ENCODE measurements around the gene SLC39A8.

SLC39A8 gene

DNA sequence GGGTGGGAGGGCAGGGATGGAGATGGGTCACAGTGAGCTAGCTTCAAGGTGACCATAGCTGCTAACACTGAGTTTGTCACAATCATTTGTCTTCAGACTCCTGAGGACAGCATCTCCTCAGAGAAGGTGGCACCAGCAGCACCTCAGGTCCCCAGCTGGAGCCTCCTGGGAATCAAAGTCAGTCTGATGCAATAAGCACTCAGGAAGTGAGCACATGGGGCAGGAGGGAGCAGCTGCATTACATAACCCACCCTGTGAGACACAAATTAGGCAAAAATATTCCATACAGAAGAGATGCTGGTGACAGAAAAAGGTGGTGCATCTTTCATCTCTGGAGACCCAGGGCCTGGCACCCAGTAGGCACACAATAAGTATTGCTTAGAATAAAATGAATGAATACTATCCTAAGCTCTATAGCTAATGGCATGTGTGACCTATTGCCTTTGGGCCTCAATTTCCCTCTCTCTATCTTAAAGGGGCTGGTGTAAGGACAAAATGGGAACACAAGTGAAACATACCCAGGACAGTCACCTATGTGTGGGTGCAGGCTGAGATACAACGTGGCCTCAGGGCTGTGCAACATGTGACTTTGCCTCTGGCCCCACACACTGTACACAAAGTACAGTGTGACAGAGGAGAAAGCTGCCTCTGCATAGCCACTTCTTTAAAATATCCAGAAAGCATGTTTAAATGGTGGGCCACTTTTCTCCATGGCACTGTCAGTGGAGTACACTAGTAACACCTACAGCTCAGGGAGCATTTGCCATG is 37.1 kb downstream of the SLC39A8 start:
- in situ Hi-C loops (cut with HindIII; ENCODE audit: low sequenced_read_pairs) = no loop called here
- no peak for DNase-seq (ENCODE audit: low read depth)
- H3K4me3 ChIP-seq (ENCODE audit: low read depth, low read length) = no peak overlapping the region
- no peak for TF ChIP-seq CTCF (IDR thresholded peaks at IDR 0.05; ENCODE audit: low read depth, low read length, missing control alignments)

DNA sequence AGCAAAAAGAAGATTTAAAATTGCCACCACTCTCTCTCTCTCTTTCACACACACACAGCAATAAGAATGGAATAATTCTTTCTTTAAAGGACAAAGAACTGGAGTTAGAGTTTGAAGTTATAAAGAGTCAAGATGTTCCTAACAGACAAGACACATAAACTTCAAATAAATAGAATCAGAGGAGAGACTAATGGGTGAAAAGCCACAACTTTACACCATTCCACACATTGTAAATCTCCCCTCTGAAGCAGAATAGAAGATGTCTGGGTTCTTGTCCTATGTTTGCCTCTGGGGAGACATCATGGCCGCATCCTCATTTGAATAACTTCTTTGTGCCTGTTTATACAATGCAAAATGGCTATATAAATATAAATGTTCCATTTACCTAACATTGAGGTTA is 39.6 kb downstream of the SLC39A8 start:
- H3K4me3 ChIP-seq (ENCODE audit: low read depth, low read length) = no peak overlapping the region
- no peak for DNase-seq (ENCODE audit: low read depth)
- in situ Hi-C loops (cut with HindIII; ENCODE audit: low sequenced_read_pairs) = no loop called here
- TF ChIP-seq CTCF (IDR thresholded peaks at IDR 0.05; ENCODE audit: low read depth, low read length, missing control alignments) = no peak

DNA sequence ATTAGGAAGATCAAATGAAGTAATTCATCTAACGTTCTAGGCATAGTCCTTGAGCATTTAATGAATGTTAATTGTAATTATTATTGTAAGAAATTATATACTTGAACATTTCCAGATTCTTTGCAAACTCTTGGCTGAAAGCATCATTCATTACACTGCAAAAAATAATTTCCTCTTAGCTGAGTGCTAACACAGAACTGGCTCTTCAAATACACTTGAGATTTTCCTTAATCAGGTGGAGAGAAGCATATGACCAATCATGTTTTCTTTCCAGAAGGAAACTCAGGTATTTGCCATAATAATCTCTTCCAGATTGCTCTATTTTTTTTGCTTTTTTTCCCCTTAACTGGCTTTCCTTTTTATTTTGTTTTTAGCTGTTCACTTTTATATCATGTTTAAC is 42.5 kb downstream of the SLC39A8 start:
- in situ Hi-C loops (cut with HindIII; ENCODE audit: low sequenced_read_pairs) = no loop called here
- no peak for TF ChIP-seq CTCF (IDR thresholded peaks at IDR 0.05; ENCODE audit: low read depth, low read length, missing control alignments)
- no peak for DNase-seq (ENCODE audit: low read depth)
- H3K4me3 ChIP-seq (ENCODE audit: low read depth, low read length) = no peak overlapping the region

GRCh38 chr4:102301167-102301566 is 44.1 kb downstream of the SLC39A8 start:
- no peak for TF ChIP-seq CTCF (IDR thresholded peaks at IDR 0.05; ENCODE audit: low read depth, low read length, missing control alignments)
- no peak overlapping the region for H3K4me3 ChIP-seq (ENCODE audit: low read depth, low read length)
- DNase-seq (ENCODE audit: low read depth) = no peak
- in situ Hi-C loops (cut with HindIII; ENCODE audit: low sequenced_read_pairs) = no loop called here

DNA sequence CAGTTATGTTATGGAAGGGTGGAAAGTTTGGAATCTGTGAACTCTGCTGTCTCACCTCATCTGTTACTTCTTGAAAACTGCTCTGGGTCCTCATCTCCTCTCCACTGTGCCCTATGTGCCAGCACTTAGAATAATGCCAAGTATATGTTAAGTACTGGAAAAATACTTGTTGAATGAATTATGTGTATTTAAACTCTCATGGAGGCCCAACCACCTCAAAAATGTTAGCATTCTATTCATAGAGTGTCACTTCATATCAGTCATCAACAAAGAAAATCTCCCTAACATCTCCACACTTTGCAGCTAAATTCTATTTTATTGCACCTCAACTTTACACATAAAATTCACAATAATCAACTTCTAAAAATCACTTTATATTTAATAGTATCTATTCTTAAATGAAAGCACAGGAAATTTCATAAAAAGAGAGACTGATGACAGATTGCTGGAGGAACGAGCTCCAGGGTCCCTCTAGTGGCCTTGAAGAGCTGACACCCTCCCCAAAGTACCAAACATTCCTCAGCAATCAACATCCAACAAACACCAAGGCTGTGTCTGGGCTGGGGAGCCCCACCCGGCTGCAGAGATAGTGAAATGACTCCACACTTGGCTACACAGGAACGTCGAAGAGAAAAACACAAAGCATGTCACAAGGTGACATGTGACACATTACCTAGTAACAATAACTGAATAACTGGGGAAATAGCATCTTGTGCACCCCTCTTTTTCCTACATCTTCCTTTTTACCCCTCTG is 45.8 kb downstream of the SLC39A8 start:
- peak; percentile 87 for TF ChIP-seq CTCF (IDR thresholded peaks at IDR 0.05; ENCODE audit: low read depth, low read length, missing control alignments)
- DNase-seq (ENCODE audit: low read depth) = peak; percentile 19
- no peak overlapping the region for H3K4me3 ChIP-seq (ENCODE audit: low read depth, low read length)
- in situ Hi-C loops (cut with HindIII; ENCODE audit: low sequenced_read_pairs) = no loop called here

- DNase-seq (ENCODE audit: low read depth) = no peak
- no peak for TF ChIP-seq CTCF (IDR thresholded peaks at IDR 0.05; ENCODE audit: low read depth, low read length, missing control alignments)
- no peak overlapping the region for H3K4me3 ChIP-seq (ENCODE audit: low read depth, low read length)
- in situ Hi-C loops (cut with HindIII; ENCODE audit: low sequenced_read_pairs) = no loop called here
Measured at GRCh38 chr4:102298716-102299115, 46.6 kb downstream of the SLC39A8 start.
